ENCODE measurements around the gene NME3.

DNA sequence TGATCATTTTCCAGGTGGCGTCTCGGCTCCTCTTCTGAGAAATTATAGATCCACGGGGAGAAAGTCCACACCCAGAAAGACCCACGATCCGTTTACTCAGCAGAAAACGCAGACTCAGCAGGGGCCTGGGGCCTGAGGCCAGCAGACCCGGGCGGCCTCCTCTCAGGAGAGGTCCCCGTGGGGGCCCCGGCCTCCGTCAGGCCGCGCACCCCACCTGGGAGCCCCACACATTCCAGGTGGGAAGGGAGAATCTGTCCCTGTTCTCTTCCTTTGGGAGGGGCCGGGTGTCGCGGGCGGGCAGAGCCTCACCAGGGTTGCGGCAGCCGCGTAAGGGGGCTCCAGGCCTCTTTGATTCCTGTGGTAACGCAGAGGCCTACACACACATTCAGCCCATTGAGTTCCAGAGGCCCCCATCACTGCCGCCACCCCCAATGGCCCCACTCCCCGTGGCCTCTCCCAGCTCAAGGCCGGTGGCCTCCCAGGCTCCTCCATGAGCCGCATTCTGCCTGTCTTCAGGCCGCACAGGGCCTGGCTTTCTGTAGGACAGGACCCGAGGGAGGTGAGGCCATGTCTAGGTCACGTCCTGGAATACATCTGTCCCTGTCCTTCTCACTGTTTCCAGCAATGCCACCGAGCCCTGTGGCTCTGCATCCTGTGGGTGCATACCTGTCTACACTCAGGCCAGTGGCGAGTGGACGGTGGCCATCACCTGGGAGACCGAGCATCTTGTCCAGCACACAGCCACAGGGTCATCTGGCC is 23.7 kb upstream of the NME3 start:
- TF ChIP-seq RAD21 (CRISPR knock-in tag; IDR thresholded peaks at IDR 0.05) (no peak), SMAD3 (CRISPR knock-in tag; IDR thresholded peaks at IDR 0.05) (no peak), NFIC (IDR thresholded peaks at IDR 0.05; ENCODE audit: low read length) (no peak), SOX6 (IDR thresholded peaks at IDR 0.05) (no peak), SOX6 (CRISPR knock-in tag; IDR thresholded peaks at IDR 0.05) (no peak), MEIS2 (CRISPR knock-in tag; IDR thresholded peaks at IDR 0.05) (no peak)
- TF ChIP-seq, protein P1, sequence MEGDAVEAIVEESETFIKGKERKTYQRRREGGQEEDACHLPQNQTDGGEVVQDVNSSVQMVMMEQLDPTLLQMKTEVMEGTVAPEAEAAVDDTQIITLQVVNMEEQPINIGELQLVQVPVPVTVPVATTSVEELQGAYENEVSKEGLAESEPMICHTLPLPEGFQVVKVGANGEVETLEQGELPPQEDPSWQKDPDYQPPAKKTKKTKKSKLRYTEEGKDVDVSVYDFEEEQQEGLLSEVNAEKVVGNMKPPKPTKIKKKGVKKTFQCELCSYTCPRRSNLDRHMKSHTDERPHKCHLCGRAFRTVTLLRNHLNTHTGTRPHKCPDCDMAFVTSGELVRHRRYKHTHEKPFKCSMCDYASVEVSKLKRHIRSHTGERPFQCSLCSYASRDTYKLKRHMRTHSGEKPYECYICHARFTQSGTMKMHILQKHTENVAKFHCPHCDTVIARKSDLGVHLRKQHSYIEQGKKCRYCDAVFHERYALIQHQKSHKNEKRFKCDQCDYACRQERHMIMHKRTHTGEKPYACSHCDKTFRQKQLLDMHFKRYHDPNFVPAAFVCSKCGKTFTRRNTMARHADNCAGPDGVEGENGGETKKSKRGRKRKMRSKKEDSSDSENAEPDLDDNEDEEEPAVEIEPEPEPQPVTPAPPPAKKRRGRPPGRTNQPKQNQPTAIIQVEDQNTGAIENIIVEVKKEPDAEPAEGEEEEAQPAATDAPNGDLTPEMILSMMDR (CRISPR knock-in tag; IDR thresholded peaks at IDR 0.05) = no peak
- TF ChIP-seq, protein P2, sequence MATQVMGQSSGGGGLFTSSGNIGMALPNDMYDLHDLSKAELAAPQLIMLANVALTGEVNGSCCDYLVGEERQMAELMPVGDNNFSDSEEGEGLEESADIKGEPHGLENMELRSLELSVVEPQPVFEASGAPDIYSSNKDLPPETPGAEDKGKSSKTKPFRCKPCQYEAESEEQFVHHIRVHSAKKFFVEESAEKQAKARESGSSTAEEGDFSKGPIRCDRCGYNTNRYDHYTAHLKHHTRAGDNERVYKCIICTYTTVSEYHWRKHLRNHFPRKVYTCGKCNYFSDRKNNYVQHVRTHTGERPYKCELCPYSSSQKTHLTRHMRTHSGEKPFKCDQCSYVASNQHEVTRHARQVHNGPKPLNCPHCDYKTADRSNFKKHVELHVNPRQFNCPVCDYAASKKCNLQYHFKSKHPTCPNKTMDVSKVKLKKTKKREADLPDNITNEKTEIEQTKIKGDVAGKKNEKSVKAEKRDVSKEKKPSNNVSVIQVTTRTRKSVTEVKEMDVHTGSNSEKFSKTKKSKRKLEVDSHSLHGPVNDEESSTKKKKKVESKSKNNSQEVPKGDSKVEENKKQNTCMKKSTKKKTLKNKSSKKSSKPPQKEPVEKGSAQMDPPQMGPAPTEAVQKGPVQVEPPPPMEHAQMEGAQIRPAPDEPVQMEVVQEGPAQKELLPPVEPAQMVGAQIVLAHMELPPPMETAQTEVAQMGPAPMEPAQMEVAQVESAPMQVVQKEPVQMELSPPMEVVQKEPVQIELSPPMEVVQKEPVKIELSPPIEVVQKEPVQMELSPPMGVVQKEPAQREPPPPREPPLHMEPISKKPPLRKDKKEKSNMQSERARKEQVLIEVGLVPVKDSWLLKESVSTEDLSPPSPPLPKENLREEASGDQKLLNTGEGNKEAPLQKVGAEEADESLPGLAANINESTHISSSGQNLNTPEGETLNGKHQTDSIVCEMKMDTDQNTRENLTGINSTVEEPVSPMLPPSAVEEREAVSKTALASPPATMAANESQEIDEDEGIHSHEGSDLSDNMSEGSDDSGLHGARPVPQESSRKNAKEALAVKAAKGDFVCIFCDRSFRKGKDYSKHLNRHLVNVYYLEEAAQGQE (IDR thresholded peaks at IDR 0.05; ENCODE audit: borderline replicate concordance in 1 of 2, low read depth in 1 of 2, low read length in 2 of 2) = no peak
- TF ChIP-seq, protein P3, sequence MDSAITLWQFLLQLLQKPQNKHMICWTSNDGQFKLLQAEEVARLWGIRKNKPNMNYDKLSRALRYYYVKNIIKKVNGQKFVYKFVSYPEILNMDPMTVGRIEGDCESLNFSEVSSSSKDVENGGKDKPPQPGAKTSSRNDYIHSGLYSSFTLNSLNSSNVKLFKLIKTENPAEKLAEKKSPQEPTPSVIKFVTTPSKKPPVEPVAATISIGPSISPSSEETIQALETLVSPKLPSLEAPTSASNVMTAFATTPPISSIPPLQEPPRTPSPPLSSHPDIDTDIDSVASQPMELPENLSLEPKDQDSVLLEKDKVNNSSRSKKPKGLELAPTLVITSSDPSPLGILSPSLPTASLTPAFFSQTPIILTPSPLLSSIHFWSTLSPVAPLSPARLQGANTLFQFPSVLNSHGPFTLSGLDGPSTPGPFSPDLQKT (CRISPR knock-in tag; IDR thresholded peaks at IDR 0.05; ENCODE audit: borderline replicate concordance) = no peak

Measured in HepG2 (cell line).